Breast epithelium (tissue), 4 donors: Measurements from ENCODE around the gene OGDHL. TPM values are rescaled to one million over a fixed set of nuclear protein-coding genes. Genes with fewer than 3 reads are reported as not detected.

ENCODE experiments used
- DNase-seq, 2 donors: peaks; one replicate each; pipeline ENCODE4 v3.0.0-alpha.2; 2019; ENCODE audit warnings: low spot score in 2 of 2
- H3K27ac ChIP-seq, 2 donors: fragments of 200-600 bp; sonication (generic) in 1 of 2; one replicate each; pipeline ENCODE4 v1.5.1; 2016 to 2019; ENCODE audit warnings: mild to moderate bottlenecking in 1 of 2
- H3K27me3 ChIP-seq, 2 donors: fragments of 200-600 bp; sonication (generic) in 1 of 2; one replicate each; pipeline versions ENCODE4 v1.5.1 to v1.6.0; 2017 to 2019; ENCODE audit warnings: control low read depth in 1 of 2, mild to moderate bottlenecking in 1 of 2
- H3K36me3 ChIP-seq: fragments of 200-600 bp; one replicate; pipeline ENCODE4 v1.5.1; 2019
- H3K4me1 ChIP-seq, 2 donors: fragments of 200-600 bp; sonication (generic); one replicate each; pipeline ENCODE4 v1.5.1; 2016 to 2019; ENCODE audit warnings: control low read depth in 1 of 2
- H3K4me3 ChIP-seq, 3 donors: fragments of 200-600 bp; sonication (generic); 1 replicate in 2 of 3; 2 replicates in 1 of 3; pipeline ENCODE4 v1.5.1; 2016 to 2019; ENCODE audit warnings: mild to moderate bottlenecking in 3 of 3, moderate library complexity in 2 of 3
- H3K9me3 ChIP-seq, 2 donors: fragments of 200-600 bp; sonication (generic) in 1 of 2; one replicate each; pipeline ENCODE4 v1.5.1; 2016 to 2019; ENCODE audit warnings: control low read depth in 1 of 2
- CTCF ChIP-seq, 3 donors: fragments of 450-650 bp; IDR thresholded peaks; one replicate each; pipeline ENCODE4 v1.5.1; 2016 to 2017; ENCODE audit warnings: antibody characterized with exemption in 3 of 3, mild to moderate bottlenecking in 3 of 3, moderate library complexity in 3 of 3
- POLR2A ChIP-seq: fragments of 450-650 bp; IDR thresholded peaks from one replicate; pipeline ENCODE4 v1.6.1; 2016; ENCODE audit warnings: antibody characterized with exemption, mild to moderate bottlenecking, moderate library complexity
- POLR2AphosphoS5 ChIP-seq, 3 donors: sonication (generic); formaldehyde crosslinking; IDR thresholded peaks; one replicate each; pipeline ENCODE4 v1.6.1; 2017; ENCODE audit warnings: antibody characterized with exemption in 3 of 3
- intact Hi-C: fragments of 100-400 bp; cut with DNase I; formaldehyde crosslinking; loops from one replicate; pipeline ENCODE4 v1.15.1; 2023; ENCODE audit warnings: low total_unique reads
- total RNA-seq, 3 donors: library from RNA; depleted of rRNA; stranded (reverse); fragments of >200 nt; gene quantifications; one replicate each; pipeline ENCODE4 v1.1.0, GENCODE V29; 2016

The OGDHL gene
- total RNA-seq, 3 donors from 2014 or later: not detected

- intact Hi-C loops: no loop called here
- no peaks in the 10 kb centered on the region for H3K36me3 ChIP-seq
- H3K4me3 ChIP-seq: no peak overlapping the region
- H3K9me3 ChIP-seq: no peaks in the 10 kb centered on the region
- H3K27ac ChIP-seq: no peak overlapping the region
- no peaks in the 10 kb centered on the region for H3K4me1 ChIP-seq
- TF ChIP-seq POLR2A (no peak), CTCF (IDR thresholded peaks at IDR 0.05) (no peak), POLR2AphosphoS5 (IDR thresholded peaks at IDR 0.05) (no peak)
- peak in 1 of 2 donors; percentile 8 for DNase-seq
- H3K27me3 ChIP-seq: no peaks in the 10 kb centered on the region
Measured at GRCh38 chr10:49739426-49739825, 22.7 kb downstream of the OGDHL start.

GRCh38 chr10:49738616-49739360, 23.3 kb downstream of the OGDHL start:
- peak in 1 of 2 donors; percentile 12 for DNase-seq
- intact Hi-C loops: no loop called here

GRCh38 chr10:49737474-49738201, 24.5 kb downstream of the OGDHL start:
- Histone ChIP-seq H3K36me3 (no peaks in the 10 kb centered on the region), H3K4me3 (no peak overlapping the region), H3K9me3 (no peaks in the 10 kb centered on the region), H3K27me3 (no peaks in the 10 kb centered on the region), H3K27ac (no peak overlapping the region), H3K4me1 (no peaks in the 10 kb centered on the region)
- intact Hi-C loops: loop anchor here (2.0 kb wide), 1 partner anchor 33 kb away; no protein-coding TSS in a partner anchor
- TF ChIP-seq POLR2AphosphoS5 (IDR thresholded peaks at IDR 0.05) (no peak), CTCF (IDR thresholded peaks at IDR 0.05) (no peak), POLR2A (no peak)
- DNase-seq: peak in 1 of 2 donors; percentile 9

More at GRCh38 chr10:49738616-49739360, 23.3 kb downstream of the OGDHL start:
- no peaks in the 10 kb centered on the region for H3K36me3 ChIP-seq
- H3K4me1 ChIP-seq: no peaks in the 10 kb centered on the region
- H3K9me3 ChIP-seq: no peaks in the 10 kb centered on the region
- no peak for TF ChIP-seq POLR2AphosphoS5 (IDR thresholded peaks at IDR 0.05)
- no peak for TF ChIP-seq POLR2A
- TF ChIP-seq CTCF (IDR thresholded peaks at IDR 0.05): no peak
- no peaks in the 10 kb centered on the region for H3K27me3 ChIP-seq
- no peak overlapping the region for H3K27ac ChIP-seq
- no peak overlapping the region for H3K4me3 ChIP-seq

- Histone ChIP-seq H3K27ac (no peak overlapping the region), H3K4me1 (no peaks in the 10 kb centered on the region), H3K4me3 (no peak overlapping the region), H3K36me3 (no peaks in the 10 kb centered on the region), H3K9me3 (no peaks in the 10 kb centered on the region), H3K27me3 (no peaks in the 10 kb centered on the region)
- intact Hi-C loops: loop anchor here (2.0 kb wide), 1 partner anchor 34 kb away; no protein-coding TSS in a partner anchor
- TF ChIP-seq CTCF (IDR thresholded peaks at IDR 0.05) (no peak), POLR2AphosphoS5 (IDR thresholded peaks at IDR 0.05) (no peak), POLR2A (no peak)
- peak in 1 of 2 donors; percentile 8 for DNase-seq
Measured at GRCh38 chr10:49736564-49737113, 25.5 kb downstream of the OGDHL start.
